Activated CD8-positive, alpha-beta T cell treated with anti-CD3 and anti-CD28 coated beads, Interleukin-2, amount 10 ng/mL, durations not matched to agents 7 days and 5 days (primary cell): ENCODE results near the gene PMS1. TPM values are rescaled to one million over a fixed set of nuclear protein-coding genes. Genes with fewer than 3 reads are reported as not detected.
"Not testable (repeated sequence)": the region's sequence is repeated elsewhere in the genome, so short reads cannot be mapped to it uniquely, and the experiment has no call there.

ENCODE experiments used
- ATAC-seq: fragments of 150-1000 bp; cut with Tn5 transposase; one replicate; pipeline ENCODE4 v1.10.0; 2021; ENCODE audit warnings: moderate library complexity
- CTCF ChIA-PET: fragments of 350-600 bp; sonication (Branson Sonifier 250); formaldehyde crosslinking; loops from one replicate; lab custom pipeline; 2021; ENCODE audit warnings: antibody characterized with exemption; lab: Charles Lee
- POLR2A ChIA-PET: fragments of 350-600 bp; sonication (Branson Sonifier 250); formaldehyde crosslinking; loops from one replicate; lab custom pipeline; 2021; ENCODE audit warnings: antibody characterized with exemption; lab: Charles Lee
- DNase-seq: peaks from one replicate; pipeline ENCODE4 v3.0.0-alpha.2; 2020
- H3K27ac Mint-ChIP-seq: one replicate; pipeline ENCODE4 v1.8.0; 2021; ENCODE audit warnings: mild to moderate bottlenecking, mixed read lengths
- H3K27me3 Mint-ChIP-seq: one replicate; pipeline ENCODE4 v1.8.0; 2021; ENCODE audit warnings: low read depth, mixed read lengths
- H3K36me3 Mint-ChIP-seq: one replicate; pipeline ENCODE4 v1.8.0; 2021; ENCODE audit warnings: low read depth, mixed read lengths
- H3K4me1 Mint-ChIP-seq: one replicate; pipeline ENCODE4 v1.8.0; 2021; ENCODE audit warnings: low read depth, mixed read lengths
- H3K4me3 Mint-ChIP-seq: one replicate; pipeline ENCODE4 v1.8.0; 2021; ENCODE audit warnings: mild to moderate bottlenecking, mixed read lengths
- H3K9me3 Mint-ChIP-seq: one replicate; pipeline ENCODE4 v1.8.0; 2022; ENCODE audit warnings: mixed read lengths; ENCODE audit not compliant: insufficient read depth
- total RNA-seq, 2 experiments: library from RNA; stranded (reverse); gene quantifications; one replicate each; pipeline ENCODE4 v1.2.3, GENCODE V29; 2021

Gene PMS1
- total RNA-seq = 10 to 100 TPM; 33.7 to 41.7 TPM

GRCh38 chr2:189783927-189784867, at the start of gene PMS1, which contains the start of gene ORMDL1:
PMS1 (plus strand) TSS chr2:189784450; CDS start chr2:189791810, 7,360 bp downstream.
ORMDL1 (minus strand) TSS chr2:189784339; CDS start chr2:189782595, 1,744 bp downstream.
- POLR2A ChIA-PET = interaction anchor here (0.6 to 2.7 kb wide), 6 partner anchors 10 to 122 kb away, joined by 3 to 22 read pairs (median 6); partner anchors contain the start of gene OSGEPL1

GRCh38 chr2:189751080-189751658, 33.1 kb upstream of the PMS1 start:
- H3K27me3 Mint-ChIP-seq = no peaks in the 10 kb centered on the region
- POLR2A ChIA-PET = interaction anchor here (1.9 kb wide), 1 partner anchor 12 kb away, joined by 7 read pairs; the partner anchor contains the start of gene OSGEPL1
- CTCF ChIA-PET = interaction anchor here (0.7 to 7.3 kb wide), 10 partner anchors 11 to 320 kb away, joined by 3 to 67 read pairs (median 4); partner anchors contain the start of gene OSGEPL1
- H3K27ac Mint-ChIP-seq = no peak overlapping the region
- ATAC-seq (peak; percentile 81), DNase-seq (peak; percentile 55)
- peaks cover 10% of the 10 kb centered on the region for H3K36me3 Mint-ChIP-seq
- H3K4me3 Mint-ChIP-seq = no peak overlapping the region
- H3K9me3 Mint-ChIP-seq = no peaks in the 10 kb centered on the region
- no peaks in the 10 kb centered on the region for H3K4me1 Mint-ChIP-seq

More at GRCh38 chr2:189783927-189784867, at the start of gene PMS1, which contains the start of gene ORMDL1:
- Mint-ChIP-seq H3K9me3 (no peaks in the 10 kb centered on the region), H3K27me3 (no peaks in the 10 kb centered on the region), H3K36me3 (peaks cover 50% of the 10 kb centered on the region), H3K4me3 (peak within 1 kb of the TSS; percentile 91), H3K27ac (peak within 1 kb of the TSS; percentile 89), H3K4me1 (peaks cover 46% of the 10 kb centered on the region)
- CTCF ChIA-PET = interaction anchor here (0.6 to 3.1 kb wide), 4 partner anchors 21 to 1288 kb away, joined by 3 to 13 read pairs (median 6); partner anchors contain the start of gene OSGEPL1
- DNase-seq = peak; percentile 95
- ATAC-seq = peak; percentile 97

- CTCF ChIA-PET = interaction anchor here (1.5 kb wide), 1 partner anchor 23 kb away, joined by 4 read pairs; no protein-coding TSS in a partner anchor
These were observed 27.8 kb upstream of the PMS1 start for GRCh38 chr2:189756311-189756952.

DNA sequence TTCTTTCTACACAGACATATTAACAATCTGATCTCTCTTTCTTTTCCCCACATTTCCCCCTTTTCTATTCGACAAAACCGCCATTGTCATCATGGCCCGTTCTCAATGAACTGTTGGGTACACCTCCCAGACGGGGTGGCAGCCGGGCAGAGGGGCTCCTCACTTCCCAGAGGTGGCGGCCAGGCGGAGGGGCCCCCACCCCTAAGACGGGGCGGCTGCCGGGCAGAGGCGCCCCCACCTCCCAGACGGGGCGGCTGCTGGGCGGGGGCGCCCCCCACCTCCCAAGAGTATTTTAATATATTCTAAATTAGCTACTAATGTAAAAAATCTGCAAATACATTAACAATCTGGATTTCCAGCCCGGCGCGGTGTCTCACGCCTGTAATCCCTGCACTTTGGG, 24.1 kb upstream of the PMS1 start:
- H3K4me1 Mint-ChIP-seq = peaks cover 15% of the 10 kb centered on the region
- not testable (repeated sequence) for H3K9me3 Mint-ChIP-seq, ATAC-seq, H3K27ac Mint-ChIP-seq, H3K36me3 Mint-ChIP-seq, DNase-seq, H3K4me3 Mint-ChIP-seq, H3K27me3 Mint-ChIP-seq
- CTCF ChIA-PET = interaction anchor here (1.5 to 5.7 kb wide), 4 partner anchors 10 to 99 kb away, joined by 4 to 100 read pairs (median 52); partner anchors contain the start of genes ANKAR and ASNSD1
- POLR2A ChIA-PET = interaction anchor here (0.6 kb wide), 1 partner anchor 56 kb away, joined by 3 read pairs; no protein-coding TSS in a partner anchor

More at GRCh38 chr2:189756311-189756952, 27.8 kb upstream of the PMS1 start:
- H3K36me3 Mint-ChIP-seq = peaks cover 9% of the 10 kb centered on the region
- DNase-seq (no peak), ATAC-seq (no peak)
- no peak overlapping the region for H3K4me3 Mint-ChIP-seq
- H3K9me3 Mint-ChIP-seq = no peaks in the 10 kb centered on the region
- POLR2A ChIA-PET = no interaction called here
- H3K4me1 Mint-ChIP-seq = peaks cover under 1% of the 10 kb centered on the region
- H3K27ac Mint-ChIP-seq = no peak overlapping the region
- H3K27me3 Mint-ChIP-seq = no peaks in the 10 kb centered on the region

- CTCF ChIA-PET = interaction anchor here (0.7 to 5.7 kb wide), 32 partner anchors 11 to 1122 kb away, joined by 3 to 100 read pairs (median 4); partner anchors contain the start of genes ANKAR, ASNSD1, ORMDL1 and PMS1
- Mint-ChIP-seq H3K9me3 (no peaks in the 10 kb centered on the region), H3K36me3 (peaks cover 18% of the 10 kb centered on the region), H3K4me1 (peaks cover 15% of the 10 kb centered on the region), H3K27ac (peak overlapping the region; percentile 98), H3K4me3 (peak overlapping the region; percentile 93), H3K27me3 (no peaks in the 10 kb centered on the region)
- DNase-seq (no peak), ATAC-seq (no peak)
- POLR2A ChIA-PET = interaction anchor here (0.7 to 2.3 kb wide), 18 partner anchors 11 to 772 kb away, joined by 3 to 22 read pairs (median 4); partner anchors contain the start of genes ASNSD1, NEMP2, ORMDL1 and PMS1
These were observed 22.1 kb upstream of the PMS1 start for GRCh38 chr2:189762229-189762550.

DNA sequence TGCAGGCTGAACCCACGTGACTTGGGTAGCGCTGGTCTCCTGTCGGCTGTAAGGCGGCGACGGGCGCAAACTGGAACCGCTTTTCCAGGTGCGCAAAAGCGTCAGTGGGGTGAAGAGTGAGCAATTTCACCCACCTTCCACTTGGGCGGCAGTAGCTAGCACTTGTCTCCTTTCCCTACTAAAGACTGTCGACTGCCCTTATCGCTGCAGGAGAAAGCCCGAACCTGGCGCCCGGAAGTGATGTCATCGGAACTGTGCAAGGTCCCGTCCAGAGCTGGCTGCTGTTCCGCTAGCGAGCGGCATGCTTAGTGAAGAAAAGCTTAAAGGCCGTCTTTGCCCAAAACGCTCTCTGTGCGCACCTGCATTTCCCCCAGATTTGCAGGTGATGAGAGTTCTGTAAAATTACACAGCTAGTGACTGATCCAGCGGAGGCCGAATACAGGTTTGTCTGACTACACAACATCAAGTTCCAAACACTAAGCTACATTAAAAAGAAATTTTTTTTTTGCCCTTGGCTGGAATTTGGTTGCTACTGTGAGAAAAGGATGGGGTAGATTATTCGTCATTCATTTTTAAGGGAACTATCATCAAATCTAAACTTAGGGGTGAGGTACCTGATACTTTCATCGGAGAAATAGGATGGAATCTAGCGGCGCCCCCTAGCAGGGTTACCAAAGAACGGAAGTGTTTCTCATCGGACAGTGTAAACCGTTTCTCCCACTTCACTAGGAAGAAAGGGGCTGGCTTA, 21.5 kb upstream of the PMS1 start, which contains the start of gene OSGEPL1:
Gene OSGEPL1 (minus strand): TSS at position 242 of the 748 bp plus-strand sequence. CDS start 1,152 bp downstream, outside the sequence.
- POLR2A ChIA-PET = interaction anchor here (0.6 to 2.3 kb wide), 23 partner anchors 11 to 788 kb away, joined by 3 to 22 read pairs (median 4); partner anchors contain the start of genes ASNSD1, COL3A1, NEMP2 and ORMDL1
- peak within 1 kb of the TSS; percentile 98 for H3K27ac Mint-ChIP-seq
- no peaks in the 10 kb centered on the region for H3K9me3 Mint-ChIP-seq
- ATAC-seq (peak; percentile 98), DNase-seq (peak; percentile 96)
- H3K27me3 Mint-ChIP-seq = no peaks in the 10 kb centered on the region
- H3K4me3 Mint-ChIP-seq = peak within 1 kb of the TSS; percentile 93
- peaks cover 15% of the 10 kb centered on the region for H3K4me1 Mint-ChIP-seq
- peaks cover 19% of the 10 kb centered on the region for H3K36me3 Mint-ChIP-seq
- CTCF ChIA-PET = interaction anchor here (0.6 to 5.7 kb wide), 36 partner anchors 10 to 1122 kb away, joined by 3 to 100 read pairs (median 3); partner anchors contain the start of genes ANKAR, ASNSD1, ORMDL1 and PMS1

DNA sequence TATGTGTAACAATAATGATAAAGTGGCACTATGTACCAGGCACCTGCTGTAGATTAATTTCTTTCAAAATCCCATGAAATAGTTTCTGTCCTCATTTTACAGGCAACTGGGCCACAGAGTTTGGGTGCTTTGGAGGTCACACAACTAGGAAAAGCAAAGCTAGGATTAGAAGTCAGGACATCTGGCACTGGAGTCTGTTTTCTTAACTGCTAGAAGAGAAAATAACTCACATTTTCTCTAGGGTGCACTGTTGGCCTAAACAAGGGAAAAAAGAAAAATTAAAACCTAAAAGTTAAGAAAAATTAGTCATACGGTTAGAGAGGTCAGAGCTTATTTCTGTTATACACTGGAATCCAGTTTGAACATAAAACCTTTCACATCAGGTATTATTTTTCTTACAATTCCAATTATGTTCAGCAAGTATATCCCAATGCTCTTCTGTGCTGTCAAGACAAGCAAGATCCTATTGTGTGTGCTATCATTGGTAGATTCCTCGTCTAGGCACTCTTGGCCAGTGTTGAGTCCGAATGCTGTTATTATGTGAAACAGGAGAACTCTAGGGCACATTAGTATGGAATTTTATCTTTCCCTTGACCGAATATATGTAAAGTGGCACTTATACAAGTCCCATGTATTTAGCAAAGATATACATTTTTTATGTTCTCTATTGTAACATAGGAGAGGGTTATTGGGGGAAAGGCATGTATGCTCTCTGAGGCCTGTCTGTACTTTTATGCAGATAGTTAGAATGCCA, 20.2 kb upstream of the PMS1 start:
- no peak overlapping the region for H3K4me3 Mint-ChIP-seq
- CTCF ChIA-PET = interaction anchor here (1.2 to 5.7 kb wide), 8 partner anchors 9 to 555 kb away, joined by 3 to 100 read pairs (median 27); partner anchors contain the start of genes ANKAR and ASNSD1

DNA sequence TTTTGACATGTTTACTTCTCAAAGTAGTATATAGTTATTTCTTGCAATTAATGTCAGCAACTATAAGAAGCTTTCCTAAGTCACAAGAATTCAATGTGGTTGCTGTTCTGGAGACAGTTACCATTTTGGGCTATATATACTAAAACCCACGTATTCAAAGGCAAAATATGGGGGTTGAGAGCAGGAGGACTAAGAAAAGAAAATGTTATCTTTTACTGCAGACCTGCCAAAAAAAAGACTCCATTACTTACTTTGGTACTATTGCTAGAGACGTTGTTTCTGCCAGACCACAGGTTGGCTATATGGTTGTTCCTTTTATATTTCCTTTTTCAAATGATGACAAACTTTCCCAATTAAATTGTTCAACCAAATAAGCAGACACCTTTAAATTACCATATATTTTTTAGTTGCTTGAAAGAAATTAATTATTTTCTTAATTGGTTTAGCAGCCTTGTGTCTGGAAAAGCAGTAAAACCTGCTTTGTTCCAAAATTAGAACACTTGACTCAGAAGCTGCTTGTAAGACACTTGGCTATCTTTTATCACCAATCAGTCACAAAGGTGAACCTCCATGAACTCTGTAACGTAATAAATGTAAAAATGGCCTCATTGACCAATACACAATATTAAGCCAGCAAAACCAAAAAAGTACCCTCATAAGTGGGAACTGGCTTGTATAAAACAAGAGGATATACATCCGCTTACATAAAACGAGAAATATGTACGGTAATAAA, 13.5 kb upstream of the PMS1 start:
- Mint-ChIP-seq H3K27ac (no peak overlapping the region), H3K4me1 (no peaks in the 10 kb centered on the region), H3K9me3 (no peaks in the 10 kb centered on the region), H3K4me3 (no peak overlapping the region), H3K27me3 (no peaks in the 10 kb centered on the region), H3K36me3 (peaks cover 52% of the 10 kb centered on the region)
- ATAC-seq (no peak), DNase-seq (no peak)
- ChIA-PET POLR2A (no interaction called here), CTCF (interaction anchor here (1.6 to 3.8 kb wide), 2 partner anchors 8 to 109 kb away, joined by 4 to 34 read pairs; partner anchors contain the start of gene OSGEPL1)

More for the DNA sequence above, 20.2 kb upstream of the PMS1 start:
- H3K27ac Mint-ChIP-seq = no peak overlapping the region
- POLR2A ChIA-PET = interaction anchor here (0.6 to 2.3 kb wide), 7 partner anchors 10 to 554 kb away, joined by 3 to 20 read pairs (median 7); partner anchors contain the start of genes ASNSD1, ORMDL1 and PMS1
- H3K36me3 Mint-ChIP-seq = peaks cover 18% of the 10 kb centered on the region
- no peaks in the 10 kb centered on the region for H3K27me3 Mint-ChIP-seq
- H3K4me1 Mint-ChIP-seq = peaks cover 15% of the 10 kb centered on the region
- no peak for ATAC-seq
- DNase-seq = no peak
- H3K9me3 Mint-ChIP-seq = no peaks in the 10 kb centered on the region

GRCh38 chr2:189772212-189772611, 12.0 kb upstream of the PMS1 start:
- H3K27me3 Mint-ChIP-seq = no peaks in the 10 kb centered on the region
- CTCF ChIA-PET = interaction anchor here (1.3 to 3.8 kb wide), 2 partner anchors 9 to 98 kb away, joined by 4 to 34 read pairs; partner anchors contain the start of gene OSGEPL1
- no peak for DNase-seq
- no peak overlapping the region for H3K4me3 Mint-ChIP-seq
- ATAC-seq = no peak
- peaks cover 46% of the 10 kb centered on the region for H3K36me3 Mint-ChIP-seq
- POLR2A ChIA-PET = no interaction called here
- no peaks in the 10 kb centered on the region for H3K9me3 Mint-ChIP-seq
- no peak overlapping the region for H3K27ac Mint-ChIP-seq
- no peaks in the 10 kb centered on the region for H3K4me1 Mint-ChIP-seq
